IPS-18a (cell line): Measurements from ENCODE around the gene MIA2.
"Not testable (repeated sequence)": the region's sequence is repeated elsewhere in the genome, so short reads cannot be mapped to it uniquely, and the experiment has no call there.

Source experiments
- H3K27ac ChIP-seq: one replicate; pipeline ENCODE4 v1.5.1; 2013; ENCODE audit warnings: low read length
- H3K27me3 ChIP-seq: one replicate; pipeline ENCODE4 v1.6.1; 2013; ENCODE audit warnings: mild to moderate bottlenecking, low read length; ENCODE audit not compliant: control insufficient read depth, insufficient read depth
- H3K36me3 ChIP-seq: one replicate; pipeline ENCODE4 v1.6.1; 2013; ENCODE audit warnings: low read depth, low read length; ENCODE audit not compliant: control insufficient read depth
- H3K4me1 ChIP-seq: one replicate; pipeline ENCODE4 v1.6.1; 2013; ENCODE audit warnings: low read depth, low read length; ENCODE audit not compliant: control insufficient read depth
- H3K4me3 ChIP-seq: one replicate; pipeline ENCODE4 v1.5.1; 2013; ENCODE audit warnings: low read length
- H3K9ac ChIP-seq: one replicate; pipeline ENCODE4 v1.6.1; 2013; ENCODE audit warnings: mild to moderate bottlenecking, low read length, moderate library complexity
- H3K9me3 ChIP-seq: one replicate; pipeline ENCODE4 v1.6.1; 2013; ENCODE audit warnings: low read depth, low read length; ENCODE audit not compliant: control insufficient read depth

Gene MIA2

DNA sequence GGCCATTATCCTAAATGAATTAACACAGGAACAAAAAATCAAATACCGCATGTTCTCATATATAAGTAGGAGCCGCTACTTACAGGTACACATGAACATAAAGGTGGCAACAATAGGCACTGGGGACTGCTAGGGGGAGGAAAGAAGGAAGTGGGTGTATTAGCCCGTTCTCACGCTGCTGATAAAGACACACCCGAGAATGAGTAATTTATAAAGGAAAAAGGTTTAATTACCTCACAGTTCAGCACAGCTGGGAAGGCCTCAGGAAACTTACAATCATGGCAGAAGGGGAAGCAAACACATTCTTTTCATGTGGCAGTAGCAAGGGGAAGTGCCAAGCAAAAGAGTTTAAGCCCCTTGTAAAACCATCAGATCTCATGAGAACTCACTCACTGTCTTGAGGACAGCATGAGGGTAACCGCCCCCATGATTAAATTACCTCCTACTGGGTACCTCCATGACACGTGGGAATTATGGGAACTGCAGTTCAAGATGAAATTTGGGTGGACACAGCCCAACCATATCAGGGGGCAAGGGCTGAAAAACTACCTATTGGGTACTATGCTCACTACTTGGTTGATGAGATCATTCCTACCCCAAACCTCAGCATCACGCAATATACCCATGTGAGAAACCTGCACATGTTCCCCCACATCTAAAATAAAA is 16.4 kb upstream of the MIA2 start:
- Histone ChIP-seq H3K27ac (no peak overlapping the region), H3K27me3 (no peaks in the 10 kb centered on the region), H3K4me3 (no peak overlapping the region), H3K4me1 (no peaks in the 10 kb centered on the region), H3K9ac (no peak overlapping the region), H3K36me3 (no peaks in the 10 kb centered on the region), H3K9me3 (no peaks in the 10 kb centered on the region)

DNA sequence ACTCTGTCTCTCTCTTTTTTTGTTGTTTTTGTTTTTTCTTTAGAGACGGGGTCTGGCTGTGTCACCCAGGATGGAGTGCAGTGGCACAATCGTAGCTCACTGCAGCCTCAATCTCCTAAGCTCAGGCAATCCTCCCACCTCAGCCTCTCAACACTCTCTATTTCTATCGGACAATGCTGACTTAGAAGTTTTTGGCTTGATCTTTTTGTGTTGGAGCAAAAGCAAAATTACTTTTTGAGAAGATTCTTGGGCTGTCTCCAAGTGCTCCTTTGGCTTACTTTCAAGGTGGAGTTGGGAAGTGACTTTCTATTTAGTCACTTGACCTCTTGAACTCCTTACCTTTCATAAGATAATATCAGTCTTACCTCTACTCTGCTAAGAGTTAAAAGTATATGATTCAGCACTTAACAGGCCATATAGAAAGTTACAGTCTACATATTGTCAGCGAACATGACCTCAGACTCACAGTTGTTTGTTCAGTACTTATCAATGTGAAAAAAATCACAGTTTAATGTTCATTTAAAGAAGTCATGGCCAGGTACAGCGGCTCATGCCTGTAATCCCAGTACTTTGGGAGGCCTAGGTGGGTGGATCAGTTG is 15.4 kb upstream of the MIA2 start:
- Histone ChIP-seq H3K9me3 (no peaks in the 10 kb centered on the region), H3K9ac (no peak overlapping the region), H3K27me3 (no peaks in the 10 kb centered on the region), H3K4me3 (no peak overlapping the region), H3K4me1 (no peaks in the 10 kb centered on the region), H3K27ac (no peak overlapping the region), H3K36me3 (no peaks in the 10 kb centered on the region)

DNA sequence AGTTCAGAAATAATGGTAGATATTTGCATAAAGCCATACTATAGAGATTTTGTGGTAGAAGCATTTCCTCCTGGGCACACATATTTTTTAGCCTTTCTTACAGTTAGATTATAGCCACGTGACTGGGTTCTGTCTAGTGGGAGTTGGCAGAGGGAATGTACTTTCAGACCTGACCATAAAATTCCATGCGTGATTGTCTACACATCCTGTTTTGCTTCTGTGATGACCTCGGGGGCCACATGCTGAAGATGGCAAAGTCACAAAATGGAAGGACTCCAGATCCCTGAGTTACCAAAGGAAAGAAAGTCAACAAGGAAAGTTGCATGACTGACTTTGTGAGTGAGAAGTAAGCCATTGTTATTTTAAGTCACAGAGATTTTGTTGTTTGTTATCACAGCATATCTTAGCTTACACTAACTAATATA is 14.6 kb upstream of the MIA2 start:
- Histone ChIP-seq H3K4me3 (no peak overlapping the region), H3K27ac (no peak overlapping the region), H3K27me3 (no peaks in the 10 kb centered on the region), H3K36me3 (no peaks in the 10 kb centered on the region), H3K4me1 (no peaks in the 10 kb centered on the region), H3K9ac (no peak overlapping the region), H3K9me3 (no peaks in the 10 kb centered on the region)

DNA sequence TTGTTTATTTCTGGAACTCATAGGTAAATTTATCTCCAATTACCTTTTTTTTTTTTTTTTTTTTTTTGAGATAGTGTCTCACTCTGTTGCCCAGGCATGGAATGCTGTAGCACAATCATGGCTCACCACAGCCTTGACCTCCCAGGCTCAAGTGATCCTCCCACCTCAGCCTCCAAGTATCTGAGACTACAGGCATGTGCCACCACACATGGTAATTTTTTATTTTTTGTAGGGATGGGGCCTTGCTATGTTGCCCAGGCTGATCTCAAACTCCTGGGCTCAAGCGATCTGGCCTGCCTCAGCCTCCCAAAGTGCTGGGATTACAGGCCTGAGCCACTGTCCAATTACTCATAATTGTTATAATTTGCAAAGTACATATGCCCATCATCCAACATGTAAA is 13.2 kb upstream of the MIA2 start:
- H3K9ac ChIP-seq, H3K9me3 ChIP-seq, H3K27ac ChIP-seq, H3K36me3 ChIP-seq, H3K27me3 ChIP-seq, H3K4me1 ChIP-seq, H3K4me3 ChIP-seq: not testable (repeated sequence)

DNA sequence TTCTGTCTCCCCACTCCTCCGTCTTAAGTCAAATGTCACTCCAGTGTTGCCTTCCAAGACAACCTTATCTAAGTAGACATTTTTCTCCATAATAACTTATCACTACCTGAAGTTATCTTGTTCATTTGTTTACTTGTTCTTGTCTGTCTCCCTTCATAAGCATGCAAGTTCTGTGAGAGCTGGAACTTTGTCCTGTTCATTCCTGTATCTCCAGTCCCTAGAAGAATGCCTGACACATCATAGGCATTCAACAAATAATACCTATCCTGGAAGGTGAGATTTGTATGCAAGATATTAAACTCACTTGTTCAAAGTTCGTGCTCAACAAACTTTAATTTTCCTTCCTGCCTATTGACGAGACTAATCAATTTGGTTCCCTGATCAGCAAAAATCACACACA is 5.7 kb upstream of the MIA2 start:
- H3K27me3 ChIP-seq = no peaks in the 10 kb centered on the region
- H3K27ac ChIP-seq = no peak overlapping the region
- no peak overlapping the region for H3K9ac ChIP-seq
- H3K4me1 ChIP-seq = no peaks in the 10 kb centered on the region
- no peaks in the 10 kb centered on the region for H3K36me3 ChIP-seq
- H3K9me3 ChIP-seq = no peaks in the 10 kb centered on the region
- H3K4me3 ChIP-seq = no peak overlapping the region

DNA sequence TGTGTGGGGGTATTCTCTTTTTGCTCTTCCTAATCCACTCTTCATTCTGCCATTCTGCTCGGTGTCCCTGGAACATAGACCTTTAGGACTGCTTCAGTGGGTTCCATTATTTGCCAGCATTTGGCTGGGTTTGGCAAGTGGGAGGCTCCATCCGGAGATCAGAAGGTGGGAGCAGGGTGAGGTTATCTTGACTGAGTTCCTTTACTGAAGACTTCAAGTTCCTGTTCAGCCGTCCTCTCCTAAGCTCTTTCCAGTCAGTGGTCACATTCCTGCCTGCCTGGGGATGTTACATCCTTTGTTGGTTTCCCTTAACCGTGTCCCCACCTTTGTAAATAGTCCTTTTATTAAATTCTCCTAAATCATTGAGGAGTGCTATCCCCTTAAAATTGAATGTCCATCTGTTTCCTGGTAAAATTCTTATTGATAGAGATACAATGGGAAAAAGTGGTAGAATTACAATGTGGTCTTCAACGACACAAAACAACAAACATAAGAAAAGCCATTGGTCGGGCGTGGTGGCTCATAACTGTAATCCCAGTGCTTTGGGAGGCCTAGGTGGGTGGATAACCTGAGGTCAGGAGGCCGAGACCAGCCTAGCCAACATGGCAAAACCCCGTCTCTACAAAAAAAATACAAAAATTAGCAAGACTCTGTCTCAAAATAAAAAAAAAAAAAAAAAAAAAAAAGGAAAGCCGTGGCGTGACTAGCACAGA is 5.0 kb upstream of the MIA2 start:
- H3K4me1 ChIP-seq = no peaks in the 10 kb centered on the region
- no peak overlapping the region for H3K9ac ChIP-seq
- no peaks in the 10 kb centered on the region for H3K27me3 ChIP-seq
- H3K36me3 ChIP-seq = no peaks in the 10 kb centered on the region
- H3K4me3 ChIP-seq = no peak overlapping the region
- no peaks in the 10 kb centered on the region for H3K9me3 ChIP-seq
- H3K27ac ChIP-seq = no peak overlapping the region

DNA sequence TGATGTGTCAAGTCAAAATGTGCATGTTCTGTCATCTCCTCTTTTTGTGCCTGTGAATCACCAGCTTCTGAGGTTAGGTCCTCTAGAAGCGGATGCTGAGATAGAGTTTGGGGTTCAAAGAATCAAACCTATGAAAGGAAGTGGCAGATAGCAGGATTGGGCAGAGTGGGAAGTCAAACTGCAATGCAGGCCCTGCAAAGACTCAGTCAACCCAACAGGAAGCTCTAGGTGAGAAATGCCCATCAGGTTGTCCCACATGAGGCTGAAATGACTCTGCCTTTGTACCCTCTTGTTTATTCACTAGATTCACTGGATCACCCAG is 4.5 kb upstream of the MIA2 start:
- Histone ChIP-seq H3K9ac (no peak overlapping the region), H3K27ac (no peak overlapping the region), H3K4me3 (no peak overlapping the region), H3K36me3 (no peaks in the 10 kb centered on the region), H3K9me3 (no peaks in the 10 kb centered on the region), H3K4me1 (no peaks in the 10 kb centered on the region), H3K27me3 (no peaks in the 10 kb centered on the region)

DNA sequence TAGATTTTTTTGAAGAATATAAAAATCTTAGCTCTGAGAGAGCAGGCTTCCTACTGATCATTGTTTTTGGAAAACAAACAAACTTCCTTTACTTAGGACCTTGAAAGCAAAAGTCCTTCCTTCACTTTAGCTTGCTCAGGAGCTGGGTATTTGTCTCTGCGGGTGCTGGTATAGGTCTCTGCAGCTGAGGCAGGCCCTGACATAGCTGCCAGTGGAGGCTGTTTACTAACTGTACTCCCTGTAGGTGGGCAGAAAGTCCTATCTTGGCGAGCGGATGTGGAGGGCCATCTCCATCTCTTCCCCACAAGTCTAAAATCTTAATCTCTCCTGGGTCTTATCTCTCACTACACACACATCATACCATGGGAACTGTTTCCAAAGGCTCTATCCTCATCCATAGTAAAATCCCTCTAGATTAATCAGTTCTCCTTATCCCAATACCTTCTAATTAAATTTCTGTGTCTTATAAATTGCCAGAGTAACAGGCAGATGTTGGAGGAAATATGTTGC is 4.1 kb upstream of the MIA2 start:
- H3K36me3 ChIP-seq = no peaks in the 10 kb centered on the region
- no peak overlapping the region for H3K9ac ChIP-seq
- H3K4me3 ChIP-seq = no peak overlapping the region
- no peak overlapping the region for H3K27ac ChIP-seq
- no peaks in the 10 kb centered on the region for H3K27me3 ChIP-seq
- H3K9me3 ChIP-seq = no peaks in the 10 kb centered on the region
- H3K4me1 ChIP-seq = no peaks in the 10 kb centered on the region

DNA sequence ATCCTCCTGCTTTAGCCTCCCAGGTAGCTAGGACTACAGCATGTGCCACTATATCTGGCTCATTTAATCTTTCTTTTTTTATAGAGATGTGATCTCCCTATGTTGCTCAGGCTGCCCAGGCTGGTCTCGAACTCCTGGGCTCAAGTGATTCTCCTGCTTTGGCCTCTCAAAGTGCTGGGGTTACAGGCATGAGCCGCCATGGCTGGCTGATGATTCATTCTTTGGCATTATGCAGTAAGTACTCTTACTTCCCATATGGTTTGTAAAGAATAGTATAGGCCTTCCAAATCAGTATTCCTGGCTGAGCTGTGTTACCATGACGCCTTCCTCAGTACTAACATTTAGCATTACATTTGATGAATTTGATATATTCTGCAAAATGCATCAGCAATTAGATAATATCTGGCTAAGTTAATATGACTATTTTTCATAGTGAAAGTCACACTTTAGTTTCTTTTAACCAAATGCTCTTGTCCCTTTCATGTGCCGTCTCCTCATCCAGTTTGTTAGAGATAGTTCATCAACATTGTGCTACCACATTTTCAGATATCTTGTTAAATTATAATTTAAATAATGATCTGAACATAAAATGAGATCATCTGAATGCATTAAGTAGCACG is 3.2 kb upstream of the MIA2 start:
- H3K27ac ChIP-seq = no peak overlapping the region
- H3K4me1 ChIP-seq = no peaks in the 10 kb centered on the region
- H3K9me3 ChIP-seq = no peaks in the 10 kb centered on the region
- H3K27me3 ChIP-seq = no peaks in the 10 kb centered on the region
- no peak overlapping the region for H3K9ac ChIP-seq
- no peaks in the 10 kb centered on the region for H3K36me3 ChIP-seq
- no peak overlapping the region for H3K4me3 ChIP-seq

DNA sequence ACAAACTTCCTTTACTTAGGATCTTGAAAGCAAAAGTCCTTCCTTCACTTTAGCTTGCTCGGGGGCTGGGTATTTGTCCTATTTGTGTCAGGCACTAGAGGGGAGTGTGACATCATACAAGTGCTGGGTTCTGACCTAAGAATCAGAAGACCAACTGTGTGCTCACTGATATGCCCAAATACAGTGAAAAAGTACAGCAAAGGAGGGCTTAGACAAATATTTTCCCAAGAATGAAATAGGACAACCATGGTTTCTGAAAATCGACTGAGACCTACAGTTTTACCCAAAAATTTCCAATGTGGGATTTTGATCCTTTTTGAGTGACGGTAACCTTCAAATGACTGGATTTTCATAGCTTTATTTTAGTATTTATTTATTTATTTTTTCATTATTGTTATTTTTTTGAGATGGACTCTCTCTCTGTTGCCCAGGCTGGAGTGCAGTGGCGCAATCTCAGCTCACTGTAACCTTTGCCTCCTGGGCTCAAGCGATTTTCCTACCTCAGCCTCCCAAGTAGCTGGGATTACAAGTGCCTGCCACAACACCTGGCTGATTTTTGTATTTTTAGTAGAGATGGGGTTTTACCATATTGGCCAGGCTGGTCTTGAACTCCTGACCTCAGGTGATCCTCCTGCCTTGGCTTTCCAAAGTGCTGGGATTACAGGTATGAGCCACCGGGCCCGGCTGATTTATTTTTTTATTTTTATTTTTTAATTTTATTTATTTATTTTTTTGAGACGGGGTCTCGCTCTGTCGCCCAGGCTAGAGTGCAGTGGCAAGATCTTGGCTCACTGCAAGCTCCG is 1.8 kb upstream of the MIA2 start:
- not testable (repeated sequence) for H3K27me3 ChIP-seq, H3K9me3 ChIP-seq, H3K4me1 ChIP-seq, H3K4me3 ChIP-seq, H3K36me3 ChIP-seq, H3K9ac ChIP-seq, H3K27ac ChIP-seq
